Activated CD8-positive, alpha-beta T cell treated with anti-CD3 and anti-CD28 coated beads, Interleukin-2, amount 10 ng/mL, durations not matched to agents 7 days and 5 days (primary cell): ENCODE data around the gene FANCE. TPM values are rescaled to one million over a fixed set of nuclear protein-coding genes. Genes with fewer than 3 reads are reported as not detected.
"Not testable (repeated sequence)": the region's sequence is repeated elsewhere in the genome, so short reads cannot be mapped to it uniquely, and the experiment has no call there.

Experiments used
- ATAC-seq: fragments of 150-1000 bp; cut with Tn5 transposase; one replicate; pipeline ENCODE4 v1.10.0; 2021; ENCODE audit warnings: moderate library complexity
- CTCF ChIA-PET: fragments of 350-600 bp; sonication (Branson Sonifier 250); formaldehyde crosslinking; loops from one replicate; lab custom pipeline; 2021; ENCODE audit warnings: antibody characterized with exemption; lab: Charles Lee
- POLR2A ChIA-PET: fragments of 350-600 bp; sonication (Branson Sonifier 250); formaldehyde crosslinking; loops from one replicate; lab custom pipeline; 2021; ENCODE audit warnings: antibody characterized with exemption; lab: Charles Lee
- DNase-seq: peaks from one replicate; pipeline ENCODE4 v3.0.0-alpha.2; 2020
- H3K27ac Mint-ChIP-seq: one replicate; pipeline ENCODE4 v1.8.0; 2021; ENCODE audit warnings: mild to moderate bottlenecking, mixed read lengths
- H3K27me3 Mint-ChIP-seq: one replicate; pipeline ENCODE4 v1.8.0; 2021; ENCODE audit warnings: low read depth, mixed read lengths
- H3K36me3 Mint-ChIP-seq: one replicate; pipeline ENCODE4 v1.8.0; 2021; ENCODE audit warnings: low read depth, mixed read lengths
- H3K4me1 Mint-ChIP-seq: one replicate; pipeline ENCODE4 v1.8.0; 2021; ENCODE audit warnings: low read depth, mixed read lengths
- H3K4me3 Mint-ChIP-seq: one replicate; pipeline ENCODE4 v1.8.0; 2021; ENCODE audit warnings: mild to moderate bottlenecking, mixed read lengths
- H3K9me3 Mint-ChIP-seq: one replicate; pipeline ENCODE4 v1.8.0; 2022; ENCODE audit warnings: mixed read lengths; ENCODE audit not compliant: insufficient read depth
- total RNA-seq, 2 experiments: library from RNA; stranded (reverse); gene quantifications; one replicate each; pipeline ENCODE4 v1.2.3, GENCODE V29; 2021

FANCE gene
- total RNA-seq, 2 experiments from 2014 or later, result 20.4 to 21.9 TPM

GRCh38 chr6:35417979-35418661 is 34.0 kb upstream of the FANCE start:
- ATAC-seq, result peak; percentile 69
- peaks cover 59% of the 10 kb centered on the region for H3K36me3 Mint-ChIP-seq
- peak overlapping the region; percentile 49 for H3K4me3 Mint-ChIP-seq
- no peaks in the 10 kb centered on the region for H3K9me3 Mint-ChIP-seq
- POLR2A ChIA-PET, result interaction anchor here (1.9 kb wide), 1 partner anchor 24 kb away, joined by 6 read pairs; no protein-coding TSS in a partner anchor
- H3K4me1 Mint-ChIP-seq, result peaks cover 67% of the 10 kb centered on the region
- no peaks in the 10 kb centered on the region for H3K27me3 Mint-ChIP-seq
- CTCF ChIA-PET, result interaction anchor here (1.1 to 4.4 kb wide), 8 partner anchors 9 to 121 kb away, joined by 3 to 95 read pairs (median 15); partner anchors contain the start of genes DEF6, FANCE, PPARD and RPL10A
- peak; percentile 73 for DNase-seq
- H3K27ac Mint-ChIP-seq, result peak overlapping the region; percentile 91

- H3K4me1 Mint-ChIP-seq, result peaks cover 64% of the 10 kb centered on the region
- CTCF ChIA-PET, result interaction anchor here (0.6 to 4.4 kb wide), 30 partner anchors 8 to 133 kb away, joined by 3 to 95 read pairs (median 5); partner anchors contain the start of genes DEF6, FANCE, PPARD and RPL10A
- H3K27ac Mint-ChIP-seq, result peak overlapping the region; percentile 91
- POLR2A ChIA-PET, result interaction anchor here (0.8 to 1.5 kb wide), 5 partner anchors 17 to 123 kb away, joined by 3 to 5 read pairs (median 3); partner anchors contain the start of gene DEF6
- peaks cover 53% of the 10 kb centered on the region for H3K36me3 Mint-ChIP-seq
- H3K27me3 Mint-ChIP-seq, result no peaks in the 10 kb centered on the region
- peak; percentile 49 for ATAC-seq
- H3K4me3 Mint-ChIP-seq, result peak overlapping the region; percentile 35
- peak; percentile 71 for DNase-seq
- H3K9me3 Mint-ChIP-seq, result no peaks in the 10 kb centered on the region
These were observed 32.7 kb upstream of the FANCE start for GRCh38 chr6:35419417-35419816.

- ATAC-seq, result no peak
- DNase-seq, result no peak
- H3K27ac Mint-ChIP-seq, result peak overlapping the region; percentile 91
- no peaks in the 10 kb centered on the region for H3K9me3 Mint-ChIP-seq
- ChIA-PET CTCF (interaction anchor here (0.7 to 4.4 kb wide), 29 partner anchors 8 to 132 kb away, joined by 3 to 95 read pairs (median 5); partner anchors contain the start of genes DEF6, FANCE, PPARD and RPL10A), POLR2A (interaction anchor here (0.8 to 1.5 kb wide), 6 partner anchors 16 to 124 kb away, joined by 3 to 5 read pairs (median 3); partner anchors contain the start of gene DEF6)
- peaks cover 52% of the 10 kb centered on the region for H3K36me3 Mint-ChIP-seq
- no peaks in the 10 kb centered on the region for H3K27me3 Mint-ChIP-seq
- H3K4me1 Mint-ChIP-seq, result peaks cover 58% of the 10 kb centered on the region
- H3K4me3 Mint-ChIP-seq, result peak overlapping the region; percentile 35
These were observed 32.2 kb upstream of the FANCE start for GRCh38 chr6:35419961-35420360.

GRCh38 chr6:35425284-35425683 is 26.9 kb upstream of the FANCE start:
- ATAC-seq (no peak), DNase-seq (no peak)
- Mint-ChIP-seq H3K27ac (no peak overlapping the region), H3K4me3 (no peak overlapping the region), H3K36me3 (peaks cover 55% of the 10 kb centered on the region), H3K4me1 (peaks cover 20% of the 10 kb centered on the region), H3K27me3 (no peaks in the 10 kb centered on the region), H3K9me3 (peaks cover 20% of the 10 kb centered on the region)
- ChIA-PET POLR2A (no interaction called here), CTCF (no interaction called here)

GRCh38 chr6:35426074-35426473 is 26.1 kb upstream of the FANCE start:
- Mint-ChIP-seq H3K36me3 (peaks cover 52% of the 10 kb centered on the region), H3K27ac (peak overlapping the region; percentile 66)
- ATAC-seq, result no peak

GRCh38 chr6:35427435-35427834 is 24.7 kb upstream of the FANCE start:
- H3K4me3 Mint-ChIP-seq, result no peak overlapping the region

More at GRCh38 chr6:35426074-35426473, 26.1 kb upstream of the FANCE start:
- CTCF ChIA-PET, result no interaction called here
- Mint-ChIP-seq H3K9me3 (peaks cover 20% of the 10 kb centered on the region), H3K4me1 (peaks cover 15% of the 10 kb centered on the region), H3K4me3 (no peak overlapping the region), H3K27me3 (no peaks in the 10 kb centered on the region)
- POLR2A ChIA-PET, result no interaction called here
- no peak for DNase-seq

GRCh38 chr6:35427851-35428321 is 24.3 kb upstream of the FANCE start:
- ATAC-seq (no peak), DNase-seq (no peak)
- Mint-ChIP-seq H3K27me3 (no peaks in the 10 kb centered on the region), H3K4me1 (peaks cover 10% of the 10 kb centered on the region), H3K27ac (no peak overlapping the region), H3K4me3 (no peak overlapping the region), H3K9me3 (peaks cover 20% of the 10 kb centered on the region), H3K36me3 (peaks cover 45% of the 10 kb centered on the region)
- POLR2A ChIA-PET, result no interaction called here
- CTCF ChIA-PET, result interaction anchor here (0.7 kb wide), 1 partner anchor 8 kb away, joined by 4 read pairs; no protein-coding TSS in a partner anchor

More at GRCh38 chr6:35427435-35427834, 24.7 kb upstream of the FANCE start:
- DNase-seq, result no peak
- Mint-ChIP-seq H3K4me1 (peaks cover 11% of the 10 kb centered on the region), H3K9me3 (peaks cover 20% of the 10 kb centered on the region), H3K27me3 (no peaks in the 10 kb centered on the region), H3K36me3 (peaks cover 47% of the 10 kb centered on the region), H3K27ac (no peak overlapping the region)
- ATAC-seq, result no peak
- ChIA-PET POLR2A (no interaction called here), CTCF (no interaction called here)

- H3K27ac Mint-ChIP-seq, result no peak overlapping the region
- ChIA-PET CTCF (interaction anchor here (0.7 to 3.0 kb wide), 2 partner anchors 9 to 20 kb away, joined by 4 to 6 read pairs; no protein-coding TSS in a partner anchor), POLR2A (no interaction called here)
- DNase-seq (no peak), ATAC-seq (no peak)
- H3K4me3 Mint-ChIP-seq, result no peak overlapping the region
- H3K4me1 Mint-ChIP-seq, result peaks cover 10% of the 10 kb centered on the region
- H3K9me3 Mint-ChIP-seq, result peaks cover 20% of the 10 kb centered on the region
- H3K27me3 Mint-ChIP-seq, result no peaks in the 10 kb centered on the region
- peaks cover 43% of the 10 kb centered on the region for H3K36me3 Mint-ChIP-seq
These were observed 23.6 kb upstream of the FANCE start for GRCh38 chr6:35428421-35429149.

- H3K27ac Mint-ChIP-seq, result no peak overlapping the region
- ChIA-PET CTCF (interaction anchor here (3.0 kb wide), 1 partner anchor 20 kb away, joined by 6 read pairs; no protein-coding TSS in a partner anchor), POLR2A (no interaction called here)
- peaks cover 10% of the 10 kb centered on the region for H3K4me1 Mint-ChIP-seq
- peaks cover 20% of the 10 kb centered on the region for H3K9me3 Mint-ChIP-seq
- ATAC-seq (no peak), DNase-seq (no peak)
- no peaks in the 10 kb centered on the region for H3K27me3 Mint-ChIP-seq
- H3K36me3 Mint-ChIP-seq, result peaks cover 40% of the 10 kb centered on the region
- no peak overlapping the region for H3K4me3 Mint-ChIP-seq
These were observed 22.7 kb upstream of the FANCE start for GRCh38 chr6:35429463-35429862.

- DNase-seq, result no peak
- no peak overlapping the region for H3K4me3 Mint-ChIP-seq
- no peak overlapping the region for H3K27ac Mint-ChIP-seq
- H3K27me3 Mint-ChIP-seq, result no peaks in the 10 kb centered on the region
- no peaks in the 10 kb centered on the region for H3K4me1 Mint-ChIP-seq
- ATAC-seq, result no peak
- H3K9me3 Mint-ChIP-seq, result peaks cover 20% of the 10 kb centered on the region
- POLR2A ChIA-PET, result no interaction called here
- peaks cover 20% of the 10 kb centered on the region for H3K36me3 Mint-ChIP-seq
- CTCF ChIA-PET, result interaction anchor here (1.0 kb wide), 1 partner anchor 15 kb away, joined by 3 read pairs; no protein-coding TSS in a partner anchor
These were observed 19.8 kb upstream of the FANCE start for GRCh38 chr6:35432291-35432690.

GRCh38 chr6:35432702-35433101 is 19.4 kb upstream of the FANCE start:
- CTCF ChIA-PET, result interaction anchor here (1.0 to 2.8 kb wide), 2 partner anchors 15 to 17 kb away, joined by 3 to 12 read pairs; no protein-coding TSS in a partner anchor
- POLR2A ChIA-PET, H3K27me3 Mint-ChIP-seq, ATAC-seq, DNase-seq, H3K4me3 Mint-ChIP-seq, H3K27ac Mint-ChIP-seq, H3K4me1 Mint-ChIP-seq: not testable (repeated sequence)
- peaks cover 20% of the 10 kb centered on the region for H3K9me3 Mint-ChIP-seq
- H3K36me3 Mint-ChIP-seq, result peaks cover 20% of the 10 kb centered on the region
